Loucy (cell line): ENCODE results near the gene SPDYE16.
A peak's percentile ranks its signal among the peaks of the same experiment; 100 is the strongest.
"Not testable (repeated sequence)": the region's sequence is repeated elsewhere in the genome, so short reads cannot be mapped to it uniquely, and the experiment has no call there.

Experiments
- H2AFZ ChIP-seq: fragments of 200-600 bp; sonication (generic); 2 replicates; pipeline ENCODE4 v1.6.0; 2016; ENCODE audit warnings: antibody characterized with exemption, mild to moderate bottlenecking, low read length, moderate library complexity
- H3F3A ChIP-seq: fragments of 200-600 bp; 2 replicates; pipeline ENCODE4 v1.6.0; 2016; ENCODE audit warnings: antibody characterized with exemption, low read depth, mild to moderate bottlenecking
- H3K27me3 ChIP-seq: fragments of 200-600 bp; sonication (generic); 2 replicates; pipeline ENCODE4 v1.6.1; 2014; ENCODE audit warnings: low read length, mild to moderate bottlenecking; ENCODE audit not compliant: insufficient read depth, poor library complexity, severe bottlenecking
- H3K36me3 ChIP-seq: fragments of 200-600 bp; sonication (generic); 2 replicates; pipeline ENCODE4 v1.6.1; 2016; ENCODE audit warnings: low read length; ENCODE audit not compliant: insufficient read depth
- H3K4me1 ChIP-seq: fragments of 200-600 bp; sonication (generic); 2 replicates; pipeline ENCODE4 v1.5.1; 2014; ENCODE audit warnings: low read length, mild to moderate bottlenecking; ENCODE audit not compliant: insufficient read depth, poor library complexity, severe bottlenecking
- H3K4me2 ChIP-seq: fragments of 200-600 bp; sonication (generic); 2 replicates; pipeline ENCODE4 v1.6.0; 2014; ENCODE audit warnings: antibody characterized with exemption, low read length, low read depth, mild to moderate bottlenecking; ENCODE audit not compliant: poor library complexity, severe bottlenecking
- H3K4me3 ChIP-seq: fragments of 200-600 bp; sonication (generic); 2 replicates; pipeline ENCODE4 v1.5.1; 2014; ENCODE audit warnings: low read length, mild to moderate bottlenecking, mixed read lengths; ENCODE audit not compliant: poor library complexity, severe bottlenecking
- H3K79me2 ChIP-seq: fragments of 200-600 bp; sonication (generic); 2 replicates; pipeline ENCODE4 v1.6.1; 2014; ENCODE audit warnings: low read length; ENCODE audit not compliant: insufficient read depth
- H3K9ac ChIP-seq: fragments of 200-600 bp; sonication (generic); 2 replicates; pipeline ENCODE4 v1.6.0; 2014; ENCODE audit warnings: mild to moderate bottlenecking, low read depth, low read length, moderate library complexity; ENCODE audit not compliant: poor library complexity, severe bottlenecking
- H3K9me2 ChIP-seq: fragments of 200-600 bp; sonication (generic); replicated peaks from 2 replicates; pipeline ENCODE4 v1.6.1; 2016; ENCODE audit warnings: low read depth, low read length, mixed read lengths
- H3K9me3 ChIP-seq: fragments of 200-600 bp; sonication (generic); 2 replicates; pipeline ENCODE4 v1.6.1; 2014; ENCODE audit warnings: mild to moderate bottlenecking, antibody characterized with exemption, low read length, low read depth; ENCODE audit not compliant: insufficient read depth
- H4K20me1 ChIP-seq: fragments of 200-600 bp; sonication (generic); 2 replicates; pipeline ENCODE4 v1.6.0; 2014; ENCODE audit warnings: antibody characterized with exemption, low read length, mild to moderate bottlenecking; ENCODE audit not compliant: insufficient read depth, poor library complexity, severe bottlenecking
- CTCF ChIP-seq: fragments of 200-600 bp; sonication (generic); conservative IDR thresholded peaks from 2 replicates; pipeline ENCODE4 v1.5.1; 2014; ENCODE audit warnings: mild to moderate bottlenecking, antibody characterized with exemption, low read length
- EZH2phosphoT487 ChIP-seq: fragments of 200-600 bp; IDR thresholded peaks from 2 replicates; pipeline ENCODE4 v1.6.1; 2018; ENCODE audit warnings: antibody characterized with exemption, mild to moderate bottlenecking, moderate library complexity, borderline replicate concordance

SPDYE16 gene

DNA sequence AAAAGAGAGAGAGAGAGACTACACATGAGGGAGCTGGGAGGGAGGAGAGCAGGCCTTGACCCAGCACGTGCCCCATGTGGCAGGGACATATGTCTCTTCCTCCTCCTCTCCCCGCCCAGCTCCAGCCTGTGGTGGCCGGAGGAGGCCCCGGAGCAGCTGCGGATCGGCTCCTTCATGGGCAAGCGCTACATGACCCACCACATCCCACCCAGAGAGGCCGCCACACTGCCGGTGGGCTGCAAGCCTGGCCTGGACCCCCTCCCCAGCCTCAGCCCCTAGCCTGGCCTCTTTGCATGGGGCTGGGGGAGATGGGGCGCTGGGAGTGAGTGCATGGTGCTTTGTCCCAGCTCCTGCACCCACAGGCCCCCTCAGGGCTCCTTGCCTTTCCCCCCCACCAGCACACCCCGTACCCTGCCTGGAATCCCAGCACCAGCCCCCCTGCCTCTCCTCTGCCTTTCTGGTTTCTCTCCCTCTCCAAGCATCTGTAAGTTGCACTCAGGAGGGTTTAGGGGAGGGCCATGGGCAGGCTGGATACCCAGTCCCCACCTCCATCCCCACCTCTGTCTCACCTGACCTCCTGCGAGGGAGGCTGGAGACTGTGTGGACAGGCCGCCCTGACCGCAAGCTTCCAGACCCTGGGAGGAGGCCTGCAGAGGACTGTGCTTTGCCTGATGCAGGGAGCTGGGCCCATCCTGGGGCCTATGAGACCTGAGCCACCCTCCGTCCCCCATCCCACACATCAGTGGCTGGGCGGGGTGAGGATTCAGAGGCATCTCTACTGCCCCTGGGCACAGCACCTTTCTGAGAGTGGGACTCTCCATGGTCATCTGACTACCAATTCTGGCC lies 27.9 kb downstream of the SPDYE16 start:
- no peaks in the 10 kb centered on the region for H3K9me2 ChIP-seq
- H3K4me3 ChIP-seq = no peak overlapping the region
- H3K4me2 ChIP-seq = no peak overlapping the region
- H3K27me3 ChIP-seq = no peaks in the 10 kb centered on the region
- no peaks in the 10 kb centered on the region for H3F3A ChIP-seq
- no peak overlapping the region for H3K9ac ChIP-seq
- no peaks in the 10 kb centered on the region for H3K4me1 ChIP-seq
- H3K79me2 ChIP-seq = no peaks in the 10 kb centered on the region
- TF ChIP-seq CTCF = no peak
- no peak for TF ChIP-seq EZH2phosphoT487
- H2AFZ ChIP-seq = no peak overlapping the region
- no peaks in the 10 kb centered on the region for H3K36me3 ChIP-seq
- no peaks in the 10 kb centered on the region for H3K9me3 ChIP-seq
- H4K20me1 ChIP-seq = no peaks in the 10 kb centered on the region

DNA sequence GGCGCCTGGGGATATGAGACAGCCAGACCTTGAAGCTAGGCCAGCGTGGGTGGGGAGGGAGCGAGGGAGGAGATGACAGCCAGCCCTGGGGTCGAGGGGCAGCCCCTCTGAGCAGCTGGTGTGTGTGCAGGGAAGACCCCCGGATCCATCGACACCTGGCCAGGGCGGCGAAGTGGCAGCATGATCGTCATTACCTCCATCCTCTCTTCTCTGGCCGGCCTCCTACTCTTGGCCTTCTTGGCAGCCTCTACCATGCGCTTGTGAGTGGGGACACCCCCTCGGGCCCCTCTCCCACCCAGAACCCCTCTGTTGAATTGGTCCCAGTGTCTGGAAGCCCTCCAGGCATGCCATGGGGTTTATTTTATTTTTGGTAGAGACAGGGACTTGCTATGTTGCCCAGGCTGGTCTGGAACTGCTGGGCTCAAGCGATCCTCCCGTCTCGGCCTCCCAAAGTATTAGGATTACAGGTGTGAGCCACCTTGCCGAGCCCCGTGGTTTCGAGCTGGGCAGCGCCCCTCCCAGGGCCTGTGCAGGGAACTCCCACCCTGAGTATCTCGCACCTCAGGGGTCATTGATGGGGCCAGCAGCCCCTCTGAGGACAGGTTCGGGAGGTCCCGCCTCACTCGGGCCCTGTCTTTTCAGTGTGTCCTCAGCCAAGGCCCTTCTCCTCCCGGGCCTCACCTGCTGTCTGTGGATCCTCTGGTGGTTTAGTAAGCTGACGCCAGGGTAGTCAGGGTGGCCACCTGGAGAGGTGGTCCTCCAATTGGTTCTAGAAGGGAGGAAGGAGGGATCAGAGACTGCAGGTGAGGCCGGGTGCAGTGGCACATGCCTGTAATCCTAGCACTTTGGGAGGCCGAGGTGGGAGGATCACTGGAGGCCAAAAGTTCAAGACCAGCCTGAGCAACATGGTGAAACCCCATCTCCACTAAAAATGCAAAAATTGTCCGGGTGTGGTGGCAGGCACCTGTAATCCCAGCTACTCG lies 29.0 kb downstream of the SPDYE16 start:
- TF ChIP-seq CTCF (no peak), EZH2phosphoT487 (no peak)
- H3K9me2 ChIP-seq = no peaks in the 10 kb centered on the region
- no peak overlapping the region for H3K4me3 ChIP-seq
- H4K20me1 ChIP-seq = no peaks in the 10 kb centered on the region
- H3K9me3 ChIP-seq = no peaks in the 10 kb centered on the region
- H3K9ac ChIP-seq = no peak overlapping the region
- no peaks in the 10 kb centered on the region for H3K36me3 ChIP-seq
- no peaks in the 10 kb centered on the region for H3K79me2 ChIP-seq
- no peaks in the 10 kb centered on the region for H3F3A ChIP-seq
- H3K4me1 ChIP-seq = peaks cover 2% of the 10 kb centered on the region
- H2AFZ ChIP-seq = no peak overlapping the region
- no peaks in the 10 kb centered on the region for H3K27me3 ChIP-seq
- H3K4me2 ChIP-seq = no peak overlapping the region

- H3K9ac ChIP-seq = no peak overlapping the region
- no peak overlapping the region for H3K4me2 ChIP-seq
- peaks cover 2% of the 10 kb centered on the region for H3K4me1 ChIP-seq
- H3K27me3 ChIP-seq = no peaks in the 10 kb centered on the region
- no peaks in the 10 kb centered on the region for H4K20me1 ChIP-seq
- H3K79me2 ChIP-seq = no peaks in the 10 kb centered on the region
- no peak overlapping the region for H3K4me3 ChIP-seq
- no peaks in the 10 kb centered on the region for H3K9me2 ChIP-seq
- H3K9me3 ChIP-seq = no peaks in the 10 kb centered on the region
- H3K36me3 ChIP-seq = no peaks in the 10 kb centered on the region
- no peaks in the 10 kb centered on the region for H3F3A ChIP-seq
- TF ChIP-seq CTCF = peak; percentile 33; the same call in 1 of the 2 replicates
- TF ChIP-seq EZH2phosphoT487 = no peak
- H2AFZ ChIP-seq = no peak overlapping the region
Measured at GRCh38 chr7:76512941-76513816, 29.9 kb downstream of the SPDYE16 start.

- not testable (repeated sequence) for H4K20me1 ChIP-seq, H3K36me3 ChIP-seq, H3K79me2 ChIP-seq, H3K4me1 ChIP-seq, H3K9ac ChIP-seq, H3K27me3 ChIP-seq, H3K9me2 ChIP-seq, H3K4me2 ChIP-seq, H3K4me3 ChIP-seq, H2AFZ ChIP-seq, H3F3A ChIP-seq, H3K9me3 ChIP-seq
Measured at GRCh38 chr7:76511911-76512885, 30.9 kb downstream of the SPDYE16 start.
